HepG2 (cell line): ENCODE measurements around the gene FANCE. TPM values are rescaled to one million over a fixed set of nuclear protein-coding genes. Genes with fewer than 3 reads are reported as not detected.

Experiments used
- ARID2 ChIP-seq: sonication (generic); formaldehyde crosslinking; IDR thresholded peaks from 2 replicates; pipeline ENCODE4 v1.8.1; 2022; ENCODE audit warnings: mild to moderate bottlenecking, missing genetic modification reagents, borderline replicate concordance
- ATF1 ChIP-seq: IDR thresholded peaks from 2 replicates; pipeline ENCODE4 v1.6.1; 2016; ENCODE audit warnings: mild to moderate bottlenecking, control low read depth
- ATF7 ChIP-seq, 2 experiments: fragments of 450-650 bp in 1 of 2; sonication (generic) in 1 of 2; formaldehyde crosslinking in 1 of 2; IDR thresholded peaks; 2 replicates each; pipeline versions ENCODE4 v1.4.0 to v1.6.1; 2016 to 2020; ENCODE audit warnings: antibody characterized with exemption in 1 of 2, mild to moderate bottlenecking in 1 of 2, missing genetic modification reagents in 1 of 2
- FOXC1 ChIP-seq: sonication (generic); formaldehyde crosslinking; IDR thresholded peaks from 2 replicates; pipeline ENCODE4 v1.8.0; 2022; ENCODE audit warnings: mild to moderate bottlenecking, missing genetic modification reagents, borderline replicate concordance
- GABPB1 ChIP-seq: IDR thresholded peaks from 2 replicates; pipeline ENCODE4 v1.6.1; 2016; ENCODE audit warnings: mild to moderate bottlenecking, missing genetic modification reagents, moderate library complexity, missing compliant biosample characterization
- IKZF4 ChIP-seq: sonication (generic); formaldehyde crosslinking; IDR thresholded peaks from 2 replicates; pipeline ENCODE4 v1.5.1; 2020; ENCODE audit warnings: borderline replicate concordance, mild to moderate bottlenecking, low read depth, missing genetic modification reagents; ENCODE audit errors: not compliant biosample characterization
- KDM5A ChIP-seq: fragments of 200-600 bp; sonication (generic); IDR thresholded peaks from 2 replicates; pipeline ENCODE4 v1.7.0; 2018; ENCODE audit warnings: antibody characterized with exemption, mild to moderate bottlenecking, low read length, borderline replicate concordance
- ZFX ChIP-seq: sonication (generic); formaldehyde crosslinking; IDR thresholded peaks from 2 replicates; pipeline ENCODE4 v1.4.0; 2020; ENCODE audit warnings: mild to moderate bottlenecking, low read depth, missing genetic modification reagents, moderate library complexity
- ZNF292 ChIP-seq: sonication (generic); formaldehyde crosslinking; IDR thresholded peaks from 2 replicates; pipeline ENCODE4 v1.8.1; 2022; ENCODE audit warnings: mild to moderate bottlenecking, low read depth, missing genetic modification reagents, borderline replicate concordance
- ZNF709 ChIP-seq: sonication (generic); formaldehyde crosslinking; IDR thresholded peaks from 2 replicates; pipeline ENCODE4 v1.5.0; 2020; ENCODE audit warnings: mild to moderate bottlenecking, missing genetic modification reagents
- ZNF768 ChIP-seq: sonication (generic); formaldehyde crosslinking; IDR thresholded peaks from 2 replicates; pipeline ENCODE4 v1.4.0; 2020; ENCODE audit warnings: missing genetic modification reagents
- polyA plus RNA-seq, 8 experiments: library from polyadenylated mRNA; depleted of rRNA in 3 of 8; stranded (reverse) in 7 of 8; unstranded in 1 of 8; fragments of >200 nt; fragmentation: Illumina TruSeq in 4 of 8; extraction: Trizol in 4 of 8; gene quantifications; 2 replicates each; pipeline versions ENCODE4 v1.2.1 to v1.2.3, GENCODE V29; 2011 to 2016; ENCODE audit warnings: low read depth in 4 of 8, missing spikeins in 1 of 8, mixed read lengths in 1 of 8; ENCODE audit not compliant: insufficient read depth in 1 of 8
- total RNA-seq, 5 experiments: library from RNA; depleted of rRNA; stranded (reverse); fragments of >200 nt; fragmentation: Illumina TruSeq; extraction: Trizol; gene quantifications; 2 replicates each; pipeline ENCODE4 v1.2.3, GENCODE V29; 2016; ENCODE audit warnings: low read depth in 1 of 5
- TF ChIP-seq, protein P1 (sequence below): sonication (generic); formaldehyde crosslinking; IDR thresholded peaks from 2 replicates; pipeline ENCODE4 v1.8.1; 2023; ENCODE audit warnings: mild to moderate bottlenecking, inconsistent platforms, moderate library complexity, missing genetic modification reagents, borderline replicate concordance
- TF ChIP-seq, protein P2 (sequence below): sonication (generic); formaldehyde crosslinking; IDR thresholded peaks from 2 replicates; pipeline ENCODE4 v1.5.1; 2020; ENCODE audit warnings: mild to moderate bottlenecking, missing genetic modification reagents, moderate library complexity
- TF ChIP-seq, protein P3 (sequence below): sonication (generic); formaldehyde crosslinking; IDR thresholded peaks from 2 replicates; pipeline ENCODE4 v1.4.0; 2020; ENCODE audit warnings: missing genetic modification reagents, mild to moderate bottlenecking, borderline replicate concordance
- TF ChIP-seq, protein P4 (sequence below): sonication (generic); formaldehyde crosslinking; IDR thresholded peaks from 2 replicates; pipeline ENCODE4 v1.4.0; 2020; ENCODE audit warnings: missing genetic modification reagents
- TF ChIP-seq, protein P5 (sequence below): sonication (generic); formaldehyde crosslinking; IDR thresholded peaks from 2 replicates; pipeline ENCODE4 v1.9.0; 2022; ENCODE audit warnings: missing genetic modification reagents, mild to moderate bottlenecking, borderline replicate concordance

The FANCE gene
- total and polyA plus RNA-seq, 2 of the 13 experiments (the other 11 are each of a cell fraction or from before 2014, with no cell fraction given), result 7.1 to 11.2 TPM

DNA sequence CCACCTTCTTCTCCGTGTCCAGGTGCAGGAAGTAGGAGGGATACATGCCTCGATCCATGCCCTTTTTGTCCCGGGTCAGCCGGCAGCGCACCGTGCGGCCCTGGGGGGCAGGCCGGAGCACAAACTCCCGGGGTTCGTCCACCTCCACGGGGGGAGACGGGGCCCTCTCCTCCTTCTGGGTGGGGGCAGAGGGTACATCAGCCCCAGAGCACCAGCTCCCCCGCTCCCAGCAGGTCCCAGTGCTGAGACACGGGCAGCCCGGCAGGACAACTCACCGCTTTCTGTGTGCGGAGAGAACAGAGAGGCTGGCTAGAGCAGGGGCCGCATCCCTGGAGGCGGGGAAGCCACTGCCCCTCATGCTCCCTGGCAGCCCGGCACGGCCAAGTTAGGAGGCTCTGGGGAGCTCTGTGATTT is 53.9 kb downstream of the FANCE start (continued):
- TF ChIP-seq, protein P1, sequence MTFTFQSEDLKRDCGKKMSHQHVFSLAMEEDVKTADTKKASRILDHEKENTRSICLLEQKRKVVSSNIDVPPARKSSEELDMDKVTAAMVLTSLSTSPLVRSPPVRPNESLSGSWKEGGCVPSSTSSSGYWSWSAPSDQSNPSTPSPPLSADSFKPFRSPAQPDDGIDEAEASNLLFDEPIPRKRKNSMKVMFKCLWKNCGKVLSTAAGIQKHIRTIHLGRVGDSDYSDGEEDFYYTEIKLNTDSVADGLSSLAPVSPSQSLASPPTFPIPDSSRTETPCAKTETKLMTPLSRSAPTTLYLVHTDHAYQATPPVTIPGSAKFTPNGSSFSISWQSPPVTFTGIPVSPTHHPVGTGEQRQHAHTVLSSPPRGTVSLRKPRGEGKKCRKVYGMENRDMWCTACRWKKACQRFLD (CRISPR knock-in tag), result no peak
- TF ChIP-seq ATF7 (IDR thresholded peaks at IDR 0.05), result no peak
- no peak for TF ChIP-seq ATF7 (CRISPR knock-in tag; IDR thresholded peaks at IDR 0.05)
- no peak for TF ChIP-seq ARID2
- TF ChIP-seq ZNF292 (CRISPR knock-in tag), result no peak
- TF ChIP-seq, protein P2, sequence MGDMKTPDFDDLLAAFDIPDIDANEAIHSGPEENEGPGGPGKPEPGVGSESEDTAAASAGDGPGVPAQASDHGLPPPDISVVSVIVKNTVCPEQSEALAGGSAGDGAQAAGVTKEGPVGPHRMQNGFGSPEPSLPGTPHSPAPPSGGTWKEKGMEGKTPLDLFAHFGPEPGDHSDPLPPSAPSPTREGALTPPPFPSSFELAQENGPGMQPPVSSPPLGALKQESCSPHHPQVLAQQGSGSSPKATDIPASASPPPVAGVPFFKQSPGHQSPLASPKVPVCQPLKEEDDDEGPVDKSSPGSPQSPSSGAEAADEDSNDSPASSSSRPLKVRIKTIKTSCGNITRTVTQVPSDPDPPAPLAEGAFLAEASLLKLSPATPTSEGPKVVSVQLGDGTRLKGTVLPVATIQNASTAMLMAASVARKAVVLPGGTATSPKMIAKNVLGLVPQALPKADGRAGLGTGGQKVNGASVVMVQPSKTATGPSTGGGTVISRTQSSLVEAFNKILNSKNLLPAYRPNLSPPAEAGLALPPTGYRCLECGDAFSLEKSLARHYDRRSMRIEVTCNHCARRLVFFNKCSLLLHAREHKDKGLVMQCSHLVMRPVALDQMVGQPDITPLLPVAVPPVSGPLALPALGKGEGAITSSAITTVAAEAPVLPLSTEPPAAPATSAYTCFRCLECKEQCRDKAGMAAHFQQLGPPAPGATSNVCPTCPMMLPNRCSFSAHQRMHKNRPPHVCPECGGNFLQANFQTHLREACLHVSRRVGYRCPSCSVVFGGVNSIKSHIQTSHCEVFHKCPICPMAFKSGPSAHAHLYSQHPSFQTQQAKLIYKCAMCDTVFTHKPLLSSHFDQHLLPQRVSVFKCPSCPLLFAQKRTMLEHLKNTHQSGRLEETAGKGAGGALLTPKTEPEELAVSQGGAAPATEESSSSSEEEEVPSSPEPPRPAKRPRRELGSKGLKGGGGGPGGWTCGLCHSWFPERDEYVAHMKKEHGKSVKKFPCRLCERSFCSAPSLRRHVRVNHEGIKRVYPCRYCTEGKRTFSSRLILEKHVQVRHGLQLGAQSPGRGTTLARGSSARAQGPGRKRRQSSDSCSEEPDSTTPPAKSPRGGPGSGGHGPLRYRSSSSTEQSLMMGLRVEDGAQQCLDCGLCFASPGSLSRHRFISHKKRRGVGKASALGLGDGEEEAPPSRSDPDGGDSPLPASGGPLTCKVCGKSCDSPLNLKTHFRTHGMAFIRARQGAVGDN, result peak; percentile 59
- TF ChIP-seq GABPB1, result peak; percentile 42; the same call in 1 of the 2 replicates
- peak; percentile 39 for TF ChIP-seq IKZF4 (CRISPR knock-in tag)
- TF ChIP-seq, protein P3, sequence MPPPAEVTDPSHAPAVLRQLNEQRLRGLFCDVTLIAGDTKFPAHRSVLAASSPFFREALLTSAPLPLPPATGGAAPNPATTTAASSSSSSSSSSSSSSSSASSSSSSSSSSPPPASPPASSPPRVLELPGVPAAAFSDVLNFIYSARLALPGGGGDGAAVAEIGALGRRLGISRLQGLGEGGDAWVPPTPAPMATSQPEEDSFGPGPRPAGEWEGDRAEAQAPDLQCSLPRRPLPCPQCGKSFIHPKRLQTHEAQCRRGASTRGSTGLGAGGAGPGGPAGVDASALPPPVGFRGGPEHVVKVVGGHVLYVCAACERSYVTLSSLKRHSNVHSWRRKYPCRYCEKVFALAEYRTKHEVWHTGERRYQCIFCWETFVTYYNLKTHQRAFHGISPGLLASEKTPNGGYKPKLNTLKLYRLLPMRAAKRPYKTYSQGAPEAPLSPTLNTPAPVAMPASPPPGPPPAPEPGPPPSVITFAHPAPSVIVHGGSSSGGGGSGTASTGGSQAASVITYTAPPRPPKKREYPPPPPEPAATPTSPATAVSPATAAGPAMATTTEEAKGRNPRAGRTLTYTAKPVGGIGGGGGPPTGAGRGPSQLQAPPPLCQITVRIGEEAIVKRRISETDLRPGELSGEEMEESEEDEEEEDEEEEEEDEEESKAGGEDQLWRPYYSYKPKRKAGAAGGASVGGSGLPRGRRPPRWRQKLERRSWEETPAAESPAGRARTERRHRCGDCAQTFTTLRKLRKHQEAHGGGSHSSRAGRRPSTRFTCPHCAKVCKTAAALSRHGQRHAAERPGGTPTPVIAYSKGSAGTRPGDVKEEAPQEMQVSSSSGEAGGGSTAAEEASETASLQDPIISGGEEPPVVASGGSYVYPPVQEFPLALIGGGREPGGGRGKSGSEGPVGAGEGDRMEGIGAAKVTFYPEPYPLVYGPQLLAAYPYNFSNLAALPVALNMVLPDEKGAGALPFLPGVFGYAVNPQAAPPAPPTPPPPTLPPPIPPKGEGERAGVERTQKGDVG (CRISPR knock-in tag), result no peak
- TF ChIP-seq ZNF768, result peak; percentile 93
- TF ChIP-seq KDM5A, result no peak
- TF ChIP-seq ATF1 (CRISPR knock-in tag), result no peak
- TF ChIP-seq, protein P4, sequence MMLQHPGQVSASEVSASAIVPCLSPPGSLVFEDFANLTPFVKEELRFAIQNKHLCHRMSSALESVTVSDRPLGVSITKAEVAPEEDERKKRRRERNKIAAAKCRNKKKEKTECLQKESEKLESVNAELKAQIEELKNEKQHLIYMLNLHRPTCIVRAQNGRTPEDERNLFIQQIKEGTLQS (CRISPR knock-in tag), result no peak
- 0 out of 2 replicates have a peak, but pooled peaks have one; percentile 30 for TF ChIP-seq ZNF709 (CRISPR knock-in tag)
- TF ChIP-seq, protein P5, sequence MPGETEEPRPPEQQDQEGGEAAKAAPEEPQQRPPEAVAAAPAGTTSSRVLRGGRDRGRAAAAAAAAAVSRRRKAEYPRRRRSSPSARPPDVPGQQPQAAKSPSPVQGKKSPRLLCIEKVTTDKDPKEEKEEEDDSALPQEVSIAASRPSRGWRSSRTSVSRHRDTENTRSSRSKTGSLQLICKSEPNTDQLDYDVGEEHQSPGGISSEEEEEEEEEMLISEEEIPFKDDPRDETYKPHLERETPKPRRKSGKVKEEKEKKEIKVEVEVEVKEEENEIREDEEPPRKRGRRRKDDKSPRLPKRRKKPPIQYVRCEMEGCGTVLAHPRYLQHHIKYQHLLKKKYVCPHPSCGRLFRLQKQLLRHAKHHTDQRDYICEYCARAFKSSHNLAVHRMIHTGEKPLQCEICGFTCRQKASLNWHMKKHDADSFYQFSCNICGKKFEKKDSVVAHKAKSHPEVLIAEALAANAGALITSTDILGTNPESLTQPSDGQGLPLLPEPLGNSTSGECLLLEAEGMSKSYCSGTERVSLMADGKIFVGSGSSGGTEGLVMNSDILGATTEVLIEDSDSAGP, result peak; percentile 16; the same call in 1 of the 2 replicates
- no peak for TF ChIP-seq FOXC1
- peak; percentile 31; the same call in 1 of the 2 replicates for TF ChIP-seq ZFX
